GM15510 (cell line): ENCODE measurements around the gene STXBP4.
A peak's percentile ranks its signal among the peaks of the same experiment; 100 is the strongest.

Experiments used
- POLR2A ChIP-seq: IDR thresholded peaks from 3 replicates; pipeline ENCODE4 v1.6.1; 2011; ENCODE audit warnings: borderline replicate concordance; ENCODE audit not compliant: insufficient read length; ENCODE audit errors: extremely low read depth

STXBP4 gene

GRCh38 chr17:54968262-54968987 is at the start of gene STXBP4, which contains the start of gene COX11:
Gene STXBP4, plus strand, starts transcription at chr17:54968765. Its CDS starts 17,455 bp downstream, at chr17:54986220.
Gene COX11, minus strand, starts transcription at chr17:54968654. Its CDS starts 8 bp downstream, at chr17:54968646.
- TF ChIP-seq POLR2A, result peak; percentile 88

- no peak for TF ChIP-seq POLR2A
Measured at GRCh38 chr17:54919425-54919824, 49.1 kb upstream of the STXBP4 start.

- TF ChIP-seq POLR2A, result no peak
Measured at GRCh38 chr17:54920819-54921218, 47.7 kb upstream of the STXBP4 start.

DNA sequence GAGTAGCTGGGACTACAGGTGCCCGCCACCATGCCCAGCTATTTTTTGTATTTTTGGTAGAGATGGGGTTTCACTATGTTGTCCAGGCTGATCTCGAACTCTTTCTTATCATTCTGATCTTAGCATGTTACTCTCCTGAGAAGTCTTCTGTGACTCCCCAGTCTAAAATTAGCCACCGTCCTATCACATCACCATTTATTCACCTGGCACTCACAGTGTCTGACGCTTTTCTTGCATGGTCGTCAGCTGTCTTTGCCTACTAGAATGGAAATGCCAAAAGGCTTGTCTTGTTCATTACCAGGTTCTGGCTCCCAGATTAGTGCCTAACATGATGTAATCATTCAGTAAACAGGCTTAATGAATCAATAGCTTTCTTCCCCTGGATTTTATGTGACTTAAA is 44.2 kb upstream of the STXBP4 start:
- TF ChIP-seq POLR2A, result no peak

- no peak for TF ChIP-seq POLR2A
Measured at GRCh38 chr17:54927525-54927924, 41.0 kb upstream of the STXBP4 start.

DNA sequence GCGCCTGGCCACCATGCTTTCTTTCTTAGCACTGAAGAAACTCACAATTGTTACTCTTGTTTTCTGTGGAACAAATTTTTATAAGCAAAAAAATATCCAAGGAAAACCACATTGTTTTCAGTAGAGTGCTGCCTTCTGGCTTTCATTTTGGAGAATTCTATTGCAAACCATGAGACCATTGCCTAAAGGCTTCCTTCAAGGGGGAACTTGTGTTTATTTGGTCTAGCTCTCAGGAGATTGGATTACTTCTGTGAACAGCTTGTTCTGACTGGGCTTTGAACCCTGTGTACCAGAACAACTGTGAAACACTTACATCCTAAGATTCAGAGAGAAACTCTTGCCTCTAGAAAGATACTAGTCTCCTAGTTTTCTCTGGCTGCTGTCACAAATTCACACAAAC is 35.9 kb upstream of the STXBP4 start:
- no peak for TF ChIP-seq POLR2A

GRCh38 chr17:54933921-54934320 is 34.6 kb upstream of the STXBP4 start:
- TF ChIP-seq POLR2A, result no peak

- TF ChIP-seq POLR2A, result no peak
Measured at GRCh38 chr17:54935471-54935870, 33.1 kb upstream of the STXBP4 start.

- TF ChIP-seq POLR2A, result no peak
Measured at GRCh38 chr17:54937018-54937417, 31.5 kb upstream of the STXBP4 start.

GRCh38 chr17:54937426-54937825 is 31.1 kb upstream of the STXBP4 start:
- no peak for TF ChIP-seq POLR2A

DNA sequence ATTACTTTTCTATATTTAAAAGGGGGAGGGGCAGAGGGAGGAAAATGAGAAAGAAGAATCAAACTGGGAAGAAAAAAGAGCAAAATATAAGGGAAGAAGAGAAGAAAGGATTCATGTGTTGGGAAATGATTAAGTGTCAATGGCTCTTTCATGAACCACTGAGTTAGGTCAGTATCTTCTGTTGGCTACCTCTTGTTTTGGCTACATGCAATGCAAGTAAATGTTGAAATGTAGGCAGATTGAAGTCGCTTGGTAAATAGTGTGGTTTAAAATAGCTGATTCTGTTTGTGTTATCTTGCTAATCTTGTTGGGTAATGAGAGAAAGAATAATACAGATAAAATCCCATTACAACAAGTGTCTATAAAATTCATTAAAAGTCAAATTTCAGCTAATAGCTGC is 27.3 kb upstream of the STXBP4 start:
- no peak for TF ChIP-seq POLR2A

DNA sequence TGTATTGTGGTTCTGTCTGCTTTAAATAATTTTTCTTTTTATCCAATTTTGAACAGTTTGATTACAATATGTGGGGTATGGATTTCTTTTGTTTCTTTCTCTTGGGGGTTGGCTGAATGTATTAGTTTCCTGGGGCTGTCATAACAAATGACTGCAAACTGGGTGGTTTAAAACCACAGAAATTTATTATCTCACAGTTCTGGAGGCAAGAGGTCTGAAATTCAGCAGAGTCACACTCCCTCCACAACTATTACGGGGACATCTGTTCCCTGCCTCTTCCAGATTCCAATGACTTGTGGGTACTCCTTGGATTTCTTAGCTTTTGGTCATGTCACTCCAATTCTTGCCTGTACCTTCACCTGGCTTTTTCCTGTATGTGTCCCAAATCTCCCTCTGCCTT is 23.8 kb upstream of the STXBP4 start:
- TF ChIP-seq POLR2A, result no peak

- TF ChIP-seq POLR2A, result no peak
Measured at GRCh38 chr17:54945231-54945630, 23.3 kb upstream of the STXBP4 start.

GRCh38 chr17:54945671-54946070 is 22.9 kb upstream of the STXBP4 start:
- TF ChIP-seq POLR2A, result no peak

DNA sequence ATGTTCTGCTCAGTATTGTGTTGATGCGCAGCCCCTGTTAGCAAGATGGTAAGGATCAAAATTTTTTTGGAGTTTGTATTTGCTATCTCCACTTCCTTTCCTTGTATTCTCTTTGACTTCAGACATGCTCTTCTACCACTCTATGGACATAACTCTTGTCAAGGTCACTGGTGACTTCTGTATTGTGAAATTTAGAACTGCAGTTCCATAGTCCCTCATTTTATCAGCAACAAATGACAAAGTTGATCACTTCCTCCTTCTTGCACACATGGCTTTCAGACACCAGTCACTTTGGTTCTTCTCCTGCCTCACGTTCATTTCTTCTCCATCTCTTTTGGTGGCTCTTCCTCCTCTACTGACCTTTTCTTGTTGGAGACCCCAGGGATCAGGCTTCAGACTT is 21.2 kb upstream of the STXBP4 start:
- TF ChIP-seq POLR2A, result no peak

DNA sequence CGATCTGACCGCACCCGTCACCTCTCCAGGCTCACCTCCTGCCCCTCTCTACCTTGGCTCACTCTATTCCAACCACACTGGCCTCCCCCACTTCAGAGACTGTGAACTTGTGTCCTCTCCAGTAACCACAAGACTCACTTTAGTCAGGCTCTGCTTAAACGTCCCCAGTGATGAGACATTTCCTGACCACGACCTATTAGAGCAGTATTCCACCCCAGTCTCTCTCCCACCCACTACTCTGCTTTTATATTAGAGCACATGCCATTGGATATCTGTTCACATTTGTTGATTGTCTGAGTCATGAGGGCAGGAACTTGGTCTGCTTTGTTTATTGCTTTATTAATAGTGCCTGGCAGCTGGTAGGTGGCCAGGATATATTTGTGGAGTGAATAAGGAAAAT is 20.2 kb upstream of the STXBP4 start:
- no peak for TF ChIP-seq POLR2A

GRCh38 chr17:54950116-54950515 is 18.4 kb upstream of the STXBP4 start:
- no peak for TF ChIP-seq POLR2A

DNA sequence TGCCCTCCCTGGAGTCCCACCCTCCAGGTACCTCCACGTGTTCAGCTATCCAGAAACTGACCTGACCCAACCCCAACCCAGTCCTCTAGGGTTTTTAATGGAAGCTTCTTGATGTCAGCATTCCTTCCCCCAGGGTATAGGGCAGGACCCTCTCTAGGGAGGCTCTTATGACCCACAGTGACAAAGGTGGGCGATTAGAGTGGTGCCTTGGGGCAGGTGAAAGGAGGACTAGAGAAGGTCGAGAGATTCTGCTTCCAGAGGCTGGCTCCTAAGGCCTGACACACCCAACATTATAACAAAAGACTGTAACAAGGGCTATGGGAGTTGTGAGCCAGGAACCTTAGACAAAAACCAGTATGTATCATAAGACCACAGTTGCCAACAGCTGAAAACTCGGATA is 17.3 kb upstream of the STXBP4 start:
- TF ChIP-seq POLR2A, result no peak

GRCh38 chr17:54956791-54957190 is 11.8 kb upstream of the STXBP4 start:
- no peak for TF ChIP-seq POLR2A
